Measurements from ENCODE around the gene DOK5.

Gene DOK5

DNA sequence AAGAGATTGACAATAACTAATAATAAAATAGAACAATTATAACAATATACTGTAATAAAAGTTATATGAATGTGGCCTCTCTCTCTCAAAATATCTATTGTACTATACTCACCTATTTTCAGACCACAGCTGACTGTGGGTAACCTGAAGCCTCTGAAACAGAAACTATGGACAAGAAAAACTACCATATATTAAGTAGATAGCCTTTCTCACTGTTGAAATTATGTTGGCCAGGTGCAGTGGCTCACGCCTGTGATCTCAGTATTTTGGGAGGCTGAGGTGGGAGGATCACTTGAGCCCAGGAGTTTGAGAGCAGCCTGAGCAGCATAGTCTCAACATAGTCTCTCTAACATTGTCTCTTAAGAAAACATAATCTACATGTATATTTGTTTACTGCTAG, 89.9 kb downstream of the DOK5 start:
- no peak for DNase-seq

DNA sequence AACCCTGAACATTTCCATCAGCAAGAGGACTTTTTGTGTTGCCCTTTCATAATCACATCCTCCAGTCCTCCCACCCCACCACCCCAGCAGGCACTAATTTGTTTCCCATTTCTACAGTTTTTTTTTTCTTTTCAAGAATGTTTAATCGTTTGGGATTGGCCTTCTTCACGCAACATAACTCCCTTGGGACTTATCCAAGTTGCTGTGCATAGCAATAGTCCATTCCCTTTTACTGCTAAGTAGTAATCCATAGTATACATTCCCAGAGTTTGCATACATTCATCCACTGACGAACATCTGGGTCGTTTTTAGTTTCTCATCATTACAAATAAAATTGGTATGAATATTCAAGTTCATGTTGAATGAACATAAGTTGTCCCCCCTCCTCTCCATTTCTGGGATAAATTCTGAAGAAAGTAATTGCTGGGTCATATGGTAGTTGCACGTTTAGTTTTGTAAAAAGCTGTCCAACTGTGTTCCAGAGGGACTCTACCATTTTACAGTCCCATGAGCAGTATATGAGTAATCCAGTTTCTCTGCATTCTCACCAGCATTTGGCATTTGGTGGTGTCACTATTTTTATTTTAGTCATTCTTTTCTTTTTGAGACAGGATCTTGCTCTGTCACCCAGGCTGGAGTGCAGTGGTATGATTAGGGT, 90.8 kb downstream of the DOK5 start:
- no peak for DNase-seq

DNA sequence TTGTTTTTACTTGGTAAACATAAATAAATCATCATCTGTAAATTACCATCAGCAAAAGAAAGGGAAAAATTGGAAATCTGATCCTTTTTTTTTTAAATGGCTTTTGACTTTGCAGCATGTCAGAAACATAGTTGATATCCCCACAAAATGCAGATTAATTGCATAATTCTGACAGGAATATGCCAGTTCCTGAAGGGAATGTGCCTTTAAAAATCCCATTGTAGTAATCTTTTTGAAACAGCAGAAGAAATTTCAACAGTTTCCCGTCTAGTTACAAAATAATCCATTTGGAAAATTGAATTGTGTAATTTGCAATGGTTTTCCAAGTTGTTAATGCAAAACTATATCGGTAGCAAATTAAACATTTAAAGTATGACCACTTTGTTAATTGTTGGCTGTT, 95.2 kb downstream of the DOK5 start:
- no peak for DNase-seq

DNA sequence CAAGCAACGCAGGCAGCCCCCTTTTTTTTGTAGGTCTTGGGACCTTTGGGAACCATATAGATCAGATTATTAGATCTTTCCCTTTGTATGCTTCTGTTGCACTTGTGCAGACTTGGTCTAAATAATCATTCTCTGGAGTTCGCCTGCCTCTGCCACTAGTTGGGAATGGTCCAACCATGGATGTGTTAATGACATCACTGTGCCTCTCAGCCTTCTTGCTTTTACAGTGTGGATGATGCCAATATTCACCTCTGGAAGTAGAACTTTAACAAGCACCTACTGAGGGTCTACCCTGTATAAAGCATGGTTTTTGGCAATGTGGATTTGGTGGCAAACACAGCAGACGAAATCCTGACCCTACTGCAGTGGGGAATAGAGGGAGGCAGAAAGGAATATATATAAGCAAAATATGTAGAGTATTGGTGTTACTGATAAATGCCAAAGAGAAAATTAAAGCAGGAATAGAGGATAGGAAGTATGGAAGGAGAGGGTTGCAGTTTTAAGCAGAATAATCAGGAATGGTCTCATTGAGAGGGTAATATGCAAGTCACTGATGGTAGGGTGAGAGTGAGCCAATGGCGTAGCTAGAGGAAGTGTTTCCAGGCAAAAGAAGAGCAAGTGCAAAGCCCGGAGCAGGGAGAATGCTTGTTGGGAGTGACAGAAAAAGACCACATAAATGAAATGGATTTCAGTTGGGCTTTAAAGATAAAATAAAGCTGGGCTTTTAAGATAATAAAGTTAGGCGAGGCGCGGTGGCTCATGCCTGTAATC, 97.5 kb downstream of the DOK5 start:
- DNase-seq = no peak

DNA sequence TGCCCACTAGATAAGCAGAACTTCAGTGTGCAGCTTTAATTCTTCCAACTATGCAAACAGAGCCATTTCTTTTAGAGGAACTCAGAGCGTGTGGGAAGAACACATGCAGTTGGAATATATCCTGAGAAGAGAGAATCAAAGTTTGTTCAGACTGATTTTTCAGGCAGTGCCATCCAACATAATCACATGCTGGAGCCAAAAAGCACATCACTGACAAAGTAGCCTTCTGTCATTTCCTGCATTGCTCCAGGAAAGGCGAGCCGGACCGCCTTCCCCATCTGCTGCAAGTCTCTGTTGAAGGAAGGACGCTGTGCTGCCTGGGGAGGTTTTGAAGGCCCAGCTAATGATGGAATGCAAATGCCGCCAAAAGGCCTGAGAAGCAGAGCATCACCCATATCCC, 98.4 kb downstream of the DOK5 start:
- DNase-seq = no peak

DNA sequence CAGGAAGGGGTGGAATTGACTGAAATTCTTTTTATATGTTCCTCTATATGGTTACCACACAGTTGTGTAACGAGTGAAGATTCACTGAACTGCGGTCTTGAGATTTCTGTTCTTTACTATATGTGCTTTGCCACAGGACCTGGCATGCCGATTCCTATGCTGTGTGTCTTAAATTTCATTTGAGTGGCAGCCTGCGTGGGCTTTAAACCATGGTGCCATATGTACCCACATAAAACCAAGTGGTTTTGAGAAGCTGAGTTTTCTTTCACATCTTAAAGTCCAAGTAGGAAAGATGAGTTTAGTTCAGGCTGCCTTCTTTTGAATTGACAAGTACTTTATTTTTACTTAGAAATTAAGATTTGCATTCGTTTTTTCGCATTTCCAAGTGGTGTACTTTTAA, 101.1 kb downstream of the DOK5 start:
- no peak for DNase-seq

DNA sequence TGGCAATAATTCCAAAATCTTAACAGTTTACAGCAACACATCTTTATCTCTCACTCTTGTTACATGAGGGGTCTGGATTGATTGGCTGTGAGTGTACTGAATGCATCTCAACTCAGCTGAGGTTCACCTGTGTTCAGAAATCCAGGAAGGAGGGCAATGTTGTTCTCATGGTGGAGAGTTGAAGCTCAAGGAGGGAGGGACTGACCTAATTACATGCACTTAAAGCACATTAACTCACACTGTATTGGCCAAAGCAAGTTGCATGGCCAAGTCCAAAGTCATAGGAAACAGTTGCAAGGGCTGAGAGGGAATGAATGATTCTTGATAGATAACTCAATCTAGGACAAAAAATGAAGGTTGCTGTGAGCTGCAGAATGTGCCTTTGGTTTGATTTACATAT, 102.2 kb downstream of the DOK5 start:
- no peak for DNase-seq

DNA sequence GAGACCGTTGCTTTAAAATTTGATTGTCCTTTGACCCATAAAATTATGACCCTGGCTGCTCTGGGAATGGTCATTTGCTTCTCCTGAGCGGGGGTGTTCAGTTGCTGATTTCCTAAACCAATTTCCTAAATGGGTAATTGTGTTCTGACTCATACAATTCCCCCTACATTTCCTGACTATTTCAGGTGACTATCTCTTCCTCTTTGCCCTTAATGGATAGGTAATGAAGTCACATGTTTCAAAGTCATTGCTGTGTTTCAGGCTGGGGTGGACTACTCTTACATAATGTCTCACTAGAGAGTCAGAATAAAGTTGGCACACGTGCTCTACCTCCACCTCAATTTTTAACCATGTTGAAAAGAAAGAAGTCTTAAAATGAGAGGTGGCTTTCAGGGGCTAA, 109.8 kb downstream of the DOK5 start:
- DNase-seq = no peak

DNA sequence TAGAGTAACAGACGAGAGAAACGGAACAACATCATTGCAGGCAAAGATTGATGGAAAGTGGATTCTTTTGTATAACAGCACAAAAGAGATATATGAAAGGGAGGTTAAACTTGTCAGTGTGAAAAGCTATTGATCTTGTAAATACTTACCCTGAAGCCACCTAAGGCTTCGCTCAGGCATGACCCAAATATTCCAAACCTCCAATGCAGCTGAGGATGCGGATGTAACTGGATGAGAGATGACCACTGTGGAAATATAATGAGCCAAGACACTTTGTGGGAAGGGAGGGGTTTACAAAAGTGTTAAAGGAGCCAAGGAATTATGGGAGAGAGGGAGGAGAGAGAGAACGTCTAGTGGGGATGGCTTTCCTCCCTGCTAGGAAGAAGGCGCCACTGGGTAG, 112.0 kb downstream of the DOK5 start:
- no peak for DNase-seq

DNA sequence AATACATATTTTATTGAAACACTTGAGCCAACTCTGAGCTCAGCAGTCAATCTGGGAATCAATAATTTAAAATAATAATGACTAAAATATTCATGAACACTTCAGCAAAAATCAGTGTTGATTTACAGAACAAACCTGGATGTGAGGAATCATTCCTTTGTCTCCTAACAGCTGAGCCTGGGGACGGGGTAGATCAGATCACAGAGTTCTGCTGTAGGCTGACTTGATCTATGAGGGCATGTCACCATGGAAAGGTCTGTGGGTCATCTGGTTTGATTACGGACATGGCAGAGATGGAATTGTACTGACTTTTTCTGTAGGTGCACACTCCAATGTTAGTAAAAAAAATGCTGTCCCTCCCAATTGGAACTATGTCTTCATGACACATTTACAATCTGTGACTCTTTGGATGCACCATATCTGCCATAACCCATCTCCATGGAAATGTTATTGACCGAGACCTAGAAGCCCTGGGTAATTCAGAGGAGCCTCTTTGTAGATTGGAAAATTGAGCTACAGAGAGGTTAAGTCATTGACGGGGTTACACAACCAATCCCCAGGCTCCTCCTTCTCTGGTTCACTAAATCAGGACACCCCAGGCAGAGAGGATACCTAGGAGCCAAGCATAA, 114.1 kb downstream of the DOK5 start:
- DNase-seq = no peak

DNA sequence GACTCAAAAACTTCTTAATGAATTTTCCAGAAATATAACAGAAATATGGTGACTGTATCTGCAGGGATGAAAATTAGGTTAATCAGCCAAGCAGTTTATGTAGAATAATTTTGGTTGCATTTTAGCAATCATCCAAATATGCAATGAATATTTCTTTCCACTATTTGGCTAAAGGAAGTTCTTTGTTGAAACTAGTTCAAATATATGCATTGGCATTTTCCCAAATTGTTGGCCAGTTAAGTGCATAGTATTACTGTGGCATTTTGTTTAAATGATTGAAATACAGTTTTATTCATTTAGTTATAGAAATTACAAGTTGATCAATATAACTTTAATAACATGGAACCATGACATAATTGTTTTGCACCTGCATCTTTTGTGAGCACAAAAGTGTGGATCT, 115.5 kb downstream of the DOK5 start:
- DNase-seq = no peak

DNA sequence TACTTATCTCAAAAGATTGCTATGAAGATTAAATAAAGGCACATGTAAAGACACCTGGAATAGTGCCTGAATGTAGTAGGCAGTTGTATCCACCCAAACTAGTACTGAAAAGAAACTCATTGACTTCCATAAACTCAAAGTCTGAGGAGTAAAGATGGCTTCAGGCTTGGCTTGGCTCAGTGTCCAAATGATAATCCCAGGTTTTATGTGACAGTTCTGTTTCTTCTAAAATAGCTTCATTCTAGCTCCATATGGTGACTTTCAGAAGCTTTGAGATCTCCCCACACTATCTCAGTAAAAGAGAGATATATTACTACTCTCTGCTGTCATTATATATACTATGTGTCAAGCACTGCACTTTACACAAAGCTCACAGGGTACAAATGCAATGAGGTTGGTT, 121.3 kb downstream of the DOK5 start:
- no peak for DNase-seq

DNA sequence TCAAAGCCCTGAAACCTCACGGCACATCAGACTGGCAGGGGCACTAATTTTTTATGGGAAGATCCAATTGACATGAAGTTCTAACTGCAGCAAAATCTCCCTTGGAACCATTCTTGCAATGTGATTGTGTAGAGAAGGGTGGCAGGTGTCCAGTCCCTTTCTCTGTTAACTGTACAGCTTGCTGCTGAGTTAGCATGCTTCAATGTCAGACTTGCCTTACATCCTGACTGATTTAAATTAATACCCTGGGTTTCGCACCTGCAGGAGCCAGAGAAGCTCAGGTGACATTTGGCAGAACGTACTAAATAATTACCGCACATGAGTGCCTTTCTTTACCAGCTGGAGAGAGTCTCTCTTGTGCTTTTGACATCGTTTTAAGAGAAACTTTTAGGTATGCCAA, 123.0 kb downstream of the DOK5 start:
- no peak for DNase-seq

DNA sequence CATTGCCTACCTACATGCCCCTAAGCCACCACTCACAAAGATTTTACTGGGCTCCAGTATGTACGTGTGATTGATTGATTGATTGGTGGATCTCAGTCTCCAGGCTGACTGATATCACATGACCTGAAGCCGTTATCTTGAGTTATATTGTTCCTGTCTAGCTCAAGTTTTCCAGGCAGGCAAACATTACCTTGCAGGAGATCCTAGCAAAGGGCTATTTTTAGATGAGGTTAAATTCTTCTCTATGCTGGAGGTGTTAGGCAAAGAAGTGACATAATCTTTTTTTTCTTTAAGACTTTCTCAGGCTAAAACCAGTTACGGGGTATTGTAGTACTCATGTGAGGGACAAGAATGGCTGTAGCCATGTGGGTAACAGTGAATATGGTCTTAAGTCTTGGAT, 125.2 kb downstream of the DOK5 start:
- no peak for DNase-seq

DNA sequence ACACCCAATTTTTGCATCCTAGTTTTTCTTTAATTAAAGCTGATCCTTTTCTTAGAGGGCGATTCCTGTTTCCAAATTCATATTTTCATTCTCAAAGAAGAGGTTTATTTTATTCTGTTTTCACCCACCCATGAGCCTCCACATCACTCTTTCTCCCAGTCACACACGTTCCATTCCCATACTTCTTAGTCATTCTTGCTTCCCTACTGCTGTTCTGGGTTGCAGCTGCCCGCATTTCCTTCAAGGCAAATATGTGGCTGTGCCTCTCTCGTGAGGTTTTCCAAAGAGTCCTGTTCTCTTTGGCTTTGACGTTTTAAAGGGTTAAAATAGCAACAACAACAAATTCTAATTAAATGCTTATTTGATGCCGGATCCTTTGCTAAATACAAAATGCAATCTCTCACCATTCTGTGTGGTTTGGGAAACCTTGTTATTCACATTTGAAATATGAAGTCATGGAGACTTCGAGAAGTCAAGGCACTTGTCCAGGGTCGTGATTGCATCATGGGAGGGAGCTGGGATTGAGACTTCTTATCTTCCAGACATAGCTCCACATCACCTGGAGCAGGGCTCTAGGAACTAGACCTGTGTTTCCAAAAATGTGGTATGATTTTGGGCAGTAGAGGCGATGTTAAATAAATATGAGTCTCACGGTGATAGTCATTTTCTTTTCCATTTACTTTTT, 126.6 kb downstream of the DOK5 start:
- no peak for DNase-seq

DNA sequence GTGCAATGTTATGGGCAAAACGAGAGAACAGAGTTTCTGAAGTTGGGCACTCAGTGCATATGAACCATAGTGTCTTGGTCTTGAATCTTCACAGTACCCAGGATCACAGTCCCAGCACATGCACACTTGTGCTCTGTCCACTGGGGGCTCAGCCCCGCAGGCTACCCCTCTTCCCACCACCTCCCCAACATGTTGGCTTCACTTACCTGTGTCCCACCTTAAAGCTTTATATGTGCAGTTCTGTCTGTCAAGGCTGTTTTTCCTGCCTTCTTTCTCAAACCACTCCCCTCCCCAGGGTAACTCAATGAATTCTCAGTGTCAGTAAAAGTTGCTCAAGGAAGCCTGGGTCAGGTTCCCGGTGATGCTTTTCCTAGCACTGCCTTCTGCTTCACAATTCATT, 129.9 kb downstream of the DOK5 start:
- DNase-seq = no peak

DNA sequence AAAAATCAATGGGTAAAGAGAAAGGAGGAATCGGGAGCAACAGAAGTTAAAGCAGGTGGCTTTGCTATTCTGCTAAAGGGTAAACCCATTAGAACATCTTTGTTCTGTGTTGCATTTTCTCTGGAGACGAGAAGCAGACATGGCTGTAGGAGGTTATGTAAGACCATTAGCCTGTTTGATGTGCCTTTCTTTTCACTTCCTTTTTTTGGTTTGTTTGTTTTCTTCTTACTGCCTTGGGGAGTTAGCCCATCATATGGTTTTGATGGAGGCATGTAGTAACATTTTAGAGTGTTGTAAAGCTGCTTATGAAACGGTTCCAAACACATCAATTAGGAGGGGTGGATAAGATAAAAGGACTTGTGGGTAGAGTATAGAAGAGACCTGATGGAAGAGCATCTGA, 131.0 kb downstream of the DOK5 start:
- no peak for DNase-seq

DNA sequence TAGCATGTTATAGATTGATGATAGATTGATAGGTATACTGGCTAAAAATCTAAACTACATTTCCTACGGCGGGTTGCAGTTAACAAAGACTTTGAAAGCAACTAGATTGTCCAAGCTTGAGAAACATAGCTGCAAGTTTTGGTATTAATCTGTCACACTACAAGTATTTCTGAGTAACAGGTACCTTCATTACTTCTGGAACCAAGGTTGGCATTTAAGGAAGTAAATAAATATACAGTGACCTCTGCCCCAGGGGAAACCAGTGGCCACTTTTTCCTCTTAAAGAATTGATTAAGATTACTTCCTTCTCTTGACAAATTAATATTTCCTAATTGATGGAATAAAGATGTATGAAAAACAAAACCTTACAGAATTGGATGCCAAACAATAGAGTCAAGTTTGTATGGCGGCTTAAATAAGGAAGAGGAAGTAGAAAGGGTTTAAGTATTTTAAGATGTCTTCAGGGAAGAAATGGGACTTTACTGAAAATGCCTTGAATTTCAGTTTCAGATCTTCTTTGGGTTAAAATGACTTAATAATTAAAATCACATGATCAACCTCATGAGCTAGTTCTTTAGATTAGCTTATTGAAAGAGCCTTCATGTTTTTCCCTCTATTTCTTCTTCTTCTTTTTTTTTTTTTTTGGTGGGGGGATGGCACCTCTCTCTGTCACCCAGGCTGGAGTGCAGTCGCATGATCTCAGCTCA, 132.8 kb downstream of the DOK5 start:
- DNase-seq = no peak

DNA sequence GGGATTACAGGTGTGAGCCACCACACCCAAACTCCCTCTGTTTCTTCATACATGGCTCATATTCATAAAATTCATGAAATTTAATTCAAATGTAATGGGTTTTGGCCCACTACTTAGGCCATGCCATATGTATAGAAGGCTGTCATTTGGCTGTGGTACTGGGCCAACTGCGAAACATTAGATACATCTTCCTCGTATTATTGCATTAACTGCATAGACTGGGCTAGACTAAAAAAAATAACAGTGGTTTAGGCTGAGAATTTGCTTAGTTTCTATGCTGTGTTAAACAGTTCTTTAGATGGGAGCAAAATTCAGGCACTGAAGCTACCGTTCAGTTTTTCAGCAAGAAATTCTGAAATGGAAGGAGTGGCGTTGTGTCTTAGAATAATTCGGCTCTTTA, 133.6 kb downstream of the DOK5 start:
- DNase-seq = no peak

DNA sequence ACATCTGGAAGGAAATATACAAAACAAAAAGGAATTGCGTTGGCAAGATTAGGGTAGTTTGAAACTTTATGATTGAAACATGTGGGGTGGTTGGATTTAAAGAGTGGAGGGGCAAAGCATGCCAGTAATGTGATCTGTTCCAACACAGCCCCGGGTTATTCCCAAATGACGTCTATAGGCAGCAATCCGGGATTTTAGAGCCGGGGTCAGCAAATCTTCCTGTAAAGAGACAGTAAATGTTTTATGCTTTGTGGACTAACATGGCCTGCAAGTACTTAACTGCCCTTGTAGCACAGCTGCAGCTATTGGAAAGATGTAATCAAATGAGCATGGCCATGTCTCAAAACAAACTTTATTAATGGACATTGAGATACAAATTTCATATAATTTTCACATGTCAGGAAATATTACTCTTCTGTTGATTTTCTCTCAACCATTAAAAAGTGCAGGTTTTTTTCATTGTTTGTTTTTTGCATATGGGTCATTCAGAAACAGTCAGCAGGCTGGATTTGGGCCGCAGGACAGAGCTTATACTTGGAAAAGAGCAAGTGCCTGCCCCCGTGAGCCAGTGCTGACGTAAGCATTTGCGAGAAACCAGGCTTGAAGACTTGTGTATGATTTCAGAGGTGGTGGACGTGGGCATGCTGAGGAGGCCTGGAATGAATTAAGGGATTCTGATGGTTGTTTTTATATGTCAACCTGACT, 136.5 kb downstream of the DOK5 start:
- no peak for DNase-seq

DNA sequence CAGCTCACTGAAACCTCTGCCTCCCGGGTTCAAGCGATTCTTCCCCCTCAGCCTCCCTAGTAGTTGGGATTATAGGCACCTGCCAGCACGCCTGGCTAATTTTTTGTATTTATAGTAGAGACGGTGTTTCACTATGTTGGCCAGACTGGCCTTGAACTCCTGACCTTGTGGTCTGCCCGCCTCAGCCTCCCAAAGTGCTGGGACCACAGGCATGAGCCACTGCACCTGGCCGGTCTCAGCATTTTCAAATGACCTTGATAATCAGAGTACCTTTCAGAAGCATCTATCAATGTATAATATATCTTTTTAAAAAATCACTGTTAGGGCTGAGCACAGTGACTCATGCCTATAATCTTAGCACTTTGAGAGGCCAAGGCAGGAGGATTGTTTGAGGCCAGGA, 143.0 kb downstream of the DOK5 start:
- no peak for DNase-seq

DNA sequence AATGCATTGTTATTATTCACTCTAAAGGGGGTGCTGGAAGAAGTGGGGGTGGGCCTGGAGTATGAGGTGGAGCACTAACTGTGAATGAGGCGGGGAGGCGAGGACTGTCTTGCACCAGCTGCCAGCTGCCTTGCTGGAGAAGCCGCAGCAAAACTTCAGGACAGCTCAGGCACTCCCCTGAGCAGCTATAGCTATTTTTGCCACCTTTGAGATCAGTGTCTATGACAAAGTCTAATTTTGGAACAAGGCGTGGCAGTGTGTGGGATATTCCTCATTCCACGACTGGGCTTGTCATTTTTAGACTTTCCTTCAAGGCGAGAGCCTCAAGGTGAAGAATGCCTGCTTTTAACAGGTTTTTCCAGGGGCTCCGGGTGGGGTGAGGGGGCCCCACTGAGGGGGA, 143.8 kb downstream of the DOK5 start:
- no peak for DNase-seq

DNA sequence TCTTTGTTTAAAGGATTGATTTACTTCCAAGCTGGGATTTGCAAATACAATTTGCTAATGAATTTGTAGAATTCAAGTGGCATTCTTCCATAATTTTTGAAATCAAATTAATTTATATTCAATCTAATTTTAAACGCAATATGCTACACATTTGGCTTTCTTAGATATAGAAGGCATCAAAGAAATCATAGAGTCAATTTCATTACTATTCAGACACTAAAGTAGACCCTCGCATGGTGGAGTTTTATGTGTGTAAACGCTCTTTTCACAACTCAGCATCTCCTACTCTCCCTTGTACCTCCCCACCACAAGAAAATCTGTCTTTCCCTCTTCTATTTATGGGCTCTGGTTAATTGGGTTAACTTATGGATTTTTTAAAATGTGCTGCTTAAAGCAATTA, 144.3 kb downstream of the DOK5 start:
- no peak for DNase-seq
